Esophagus squamous epithelium (tissue), 4 donors: ENCODE results near the gene PNMA1.

Experiments
- POLR2A ChIP-seq, 4 donors: fragments of 450-650 bp; IDR thresholded peaks; one replicate each; pipeline ENCODE4 v1.6.1; 2017; ENCODE audit warnings: antibody characterized with exemption in 4 of 4, mild to moderate bottlenecking in 4 of 4, moderate library complexity in 3 of 4
- TF ChIP-seq, protein P1 (sequence below), 6 experiments: fragments of 450-650 bp in 4 of 6; fragments of 200-600 bp in 2 of 6; sonication (generic) in 2 of 6; IDR thresholded peaks; one replicate each; pipeline ENCODE4 v1.5.1; 2016 to 2019; ENCODE audit warnings: antibody characterized with exemption in 6 of 6, mild to moderate bottlenecking in 4 of 6, moderate library complexity in 4 of 6

DNA sequence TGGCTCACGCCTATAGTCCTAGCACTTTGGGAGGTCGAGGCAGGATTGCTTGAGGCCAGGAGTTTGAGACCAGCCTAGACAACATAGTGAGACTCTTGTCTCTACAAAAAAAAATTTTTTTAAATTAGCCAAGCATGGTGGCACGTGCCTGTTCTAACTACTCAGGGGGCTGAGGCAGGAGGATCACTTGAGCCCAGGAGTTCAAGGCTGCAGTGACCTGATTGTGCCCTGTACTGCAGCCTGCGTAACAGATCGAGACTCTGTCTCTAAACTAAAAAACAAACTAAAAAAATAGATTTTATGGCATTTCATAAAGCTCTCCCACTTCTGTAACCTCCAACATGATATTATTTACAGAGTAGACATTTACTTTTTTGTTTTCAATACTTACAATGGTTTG is 29.6 kb downstream of the PNMA1 start:
- TF ChIP-seq, protein P1, sequence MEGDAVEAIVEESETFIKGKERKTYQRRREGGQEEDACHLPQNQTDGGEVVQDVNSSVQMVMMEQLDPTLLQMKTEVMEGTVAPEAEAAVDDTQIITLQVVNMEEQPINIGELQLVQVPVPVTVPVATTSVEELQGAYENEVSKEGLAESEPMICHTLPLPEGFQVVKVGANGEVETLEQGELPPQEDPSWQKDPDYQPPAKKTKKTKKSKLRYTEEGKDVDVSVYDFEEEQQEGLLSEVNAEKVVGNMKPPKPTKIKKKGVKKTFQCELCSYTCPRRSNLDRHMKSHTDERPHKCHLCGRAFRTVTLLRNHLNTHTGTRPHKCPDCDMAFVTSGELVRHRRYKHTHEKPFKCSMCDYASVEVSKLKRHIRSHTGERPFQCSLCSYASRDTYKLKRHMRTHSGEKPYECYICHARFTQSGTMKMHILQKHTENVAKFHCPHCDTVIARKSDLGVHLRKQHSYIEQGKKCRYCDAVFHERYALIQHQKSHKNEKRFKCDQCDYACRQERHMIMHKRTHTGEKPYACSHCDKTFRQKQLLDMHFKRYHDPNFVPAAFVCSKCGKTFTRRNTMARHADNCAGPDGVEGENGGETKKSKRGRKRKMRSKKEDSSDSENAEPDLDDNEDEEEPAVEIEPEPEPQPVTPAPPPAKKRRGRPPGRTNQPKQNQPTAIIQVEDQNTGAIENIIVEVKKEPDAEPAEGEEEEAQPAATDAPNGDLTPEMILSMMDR (IDR thresholded peaks at IDR 0.05): no peak
- TF ChIP-seq POLR2A (IDR thresholded peaks at IDR 0.05): no peak
